Astrocyte of the cerebellum (primary cell): ENCODE data around the gene HOXD8.

ENCODE experiments used
- DNase-seq: peaks from one replicate; pipeline ENCODE4 v3.0.0-alpha.2; 2011; ENCODE audit warnings: low read depth
- H3K4me3 ChIP-seq: 2 replicates; pipeline ENCODE4 v1.5.1; 2011; ENCODE audit warnings: mild to moderate bottlenecking, low read depth, low read length, moderate library complexity
- CTCF ChIP-seq: IDR thresholded peaks from 2 replicates; pipeline ENCODE4 v1.5.1; 2012; ENCODE audit warnings: low read length, low read depth, moderate library complexity, mild to moderate bottlenecking; ENCODE audit errors: missing control alignments
- in situ Hi-C: cut with HindIII; loops from 2 replicates; pipeline ENCODE4 v1.10.0; 2017; ENCODE audit warnings: low sequenced_read_pairs

Gene HOXD8

GRCh38 chr2:176162911-176163671, 33.6 kb downstream of the HOXD8 start:
- in situ Hi-C loops: no loop called here
- H3K4me3 ChIP-seq: no peak overlapping the region
- TF ChIP-seq CTCF: no peak
- no peak for DNase-seq

- TF ChIP-seq CTCF: no peak
- DNase-seq: no peak
- in situ Hi-C loops: no loop called here
- H3K4me3 ChIP-seq: no peak overlapping the region
These were observed 34.2 kb downstream of the HOXD8 start for GRCh38 chr2:176163672-176164056.

GRCh38 chr2:176164201-176164600, 34.7 kb downstream of the HOXD8 start:
- no peak for DNase-seq
- in situ Hi-C loops: no loop called here
- no peak overlapping the region for H3K4me3 ChIP-seq
- TF ChIP-seq CTCF: no peak

- no peak for TF ChIP-seq CTCF
- no peak overlapping the region for H3K4me3 ChIP-seq
- DNase-seq: no peak
- in situ Hi-C loops: no loop called here
These were observed 35.3 kb downstream of the HOXD8 start for GRCh38 chr2:176164611-176165369.

GRCh38 chr2:176165370-176166050, 36.0 kb downstream of the HOXD8 start:
- no peak for TF ChIP-seq CTCF
- H3K4me3 ChIP-seq: no peak overlapping the region
- no peak for DNase-seq
- in situ Hi-C loops: no loop called here

GRCh38 chr2:176166272-176166671, 36.8 kb downstream of the HOXD8 start:
- no peak for DNase-seq
- in situ Hi-C loops: no loop called here
- no peak overlapping the region for H3K4me3 ChIP-seq
- no peak for TF ChIP-seq CTCF
